ENCODE results near the gene SFXN2. TPM values are rescaled to one million over a fixed set of nuclear protein-coding genes. Genes with fewer than 3 reads are reported as not detected.
A peak's percentile ranks its signal among the peaks of the same experiment; 100 is the strongest.

SFXN2 gene
- polyA plus RNA-seq, 1 experiment: 5.6 TPM

DNA sequence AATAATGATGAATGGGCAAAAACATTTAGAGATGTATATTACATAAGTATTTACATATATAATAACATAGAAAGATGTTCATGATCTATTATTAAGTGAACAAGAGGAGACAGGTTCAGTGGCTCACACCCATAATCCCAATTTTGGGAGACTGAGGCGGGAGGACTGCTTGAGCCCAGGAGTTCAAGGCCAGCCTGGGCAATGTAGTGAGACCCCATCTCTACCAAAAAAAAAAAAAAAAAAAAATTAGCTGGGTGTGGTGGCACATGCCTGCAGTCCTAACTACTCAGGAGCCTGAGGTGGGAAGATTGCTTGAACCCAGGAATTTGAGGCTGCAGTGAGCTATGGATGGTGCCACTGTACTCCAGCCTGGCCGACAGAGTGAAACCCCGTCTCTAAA is 12.6 kb upstream of the SFXN2 start:
- Histone ChIP-seq H3K36me3 (ENCODE audit: control insufficient read depth, insufficient read depth, low read length) (peaks cover 3% of the 10 kb centered on the region), H3K27me3 (ENCODE audit: control insufficient read depth, insufficient read depth, low read length) (no peaks in the 10 kb centered on the region), H3K4me3 (ENCODE audit: low read depth, low read length) (no peak overlapping the region)
- DNase-seq (ENCODE audit: low read depth): no peak
- ChIA-PET POLR2A (interaction anchor here (0.6 kb wide), 1 partner anchor 9 kb away, joined by 6 read pairs; no protein-coding TSS in a partner anchor), CTCF (interaction anchor here (1.2 kb wide), 1 partner anchor 26 kb away, joined by 3 read pairs; no protein-coding TSS in a partner anchor)
- TF ChIP-seq, protein P1, sequence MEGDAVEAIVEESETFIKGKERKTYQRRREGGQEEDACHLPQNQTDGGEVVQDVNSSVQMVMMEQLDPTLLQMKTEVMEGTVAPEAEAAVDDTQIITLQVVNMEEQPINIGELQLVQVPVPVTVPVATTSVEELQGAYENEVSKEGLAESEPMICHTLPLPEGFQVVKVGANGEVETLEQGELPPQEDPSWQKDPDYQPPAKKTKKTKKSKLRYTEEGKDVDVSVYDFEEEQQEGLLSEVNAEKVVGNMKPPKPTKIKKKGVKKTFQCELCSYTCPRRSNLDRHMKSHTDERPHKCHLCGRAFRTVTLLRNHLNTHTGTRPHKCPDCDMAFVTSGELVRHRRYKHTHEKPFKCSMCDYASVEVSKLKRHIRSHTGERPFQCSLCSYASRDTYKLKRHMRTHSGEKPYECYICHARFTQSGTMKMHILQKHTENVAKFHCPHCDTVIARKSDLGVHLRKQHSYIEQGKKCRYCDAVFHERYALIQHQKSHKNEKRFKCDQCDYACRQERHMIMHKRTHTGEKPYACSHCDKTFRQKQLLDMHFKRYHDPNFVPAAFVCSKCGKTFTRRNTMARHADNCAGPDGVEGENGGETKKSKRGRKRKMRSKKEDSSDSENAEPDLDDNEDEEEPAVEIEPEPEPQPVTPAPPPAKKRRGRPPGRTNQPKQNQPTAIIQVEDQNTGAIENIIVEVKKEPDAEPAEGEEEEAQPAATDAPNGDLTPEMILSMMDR (IDR thresholded peaks at IDR 0.05; ENCODE audit: insufficient read depth, low read depth, low read length): no peak

DNA sequence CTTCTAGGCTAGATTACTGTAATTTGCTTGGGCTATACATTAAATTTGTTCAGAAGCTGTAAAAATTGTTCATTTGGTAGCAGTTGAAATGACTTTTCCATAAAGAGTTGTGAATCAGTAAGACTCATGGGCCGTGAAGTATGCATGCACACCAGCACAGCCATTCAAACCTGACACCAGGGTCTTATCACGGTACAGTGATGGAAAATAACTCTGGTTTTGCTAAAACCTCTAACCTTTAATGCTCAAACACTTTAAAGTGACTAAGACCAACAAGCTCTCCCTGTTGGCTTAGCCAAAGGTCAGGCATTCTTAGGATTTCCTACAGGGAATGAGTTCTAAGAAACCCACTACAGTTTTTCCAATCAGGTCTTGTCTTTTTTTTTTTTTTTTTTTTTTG is 11.7 kb upstream of the SFXN2 start:
- DNase-seq (ENCODE audit: low read depth): no peak
- Histone ChIP-seq H3K27me3 (ENCODE audit: control insufficient read depth, insufficient read depth, low read length) (no peaks in the 10 kb centered on the region), H3K4me3 (ENCODE audit: low read depth, low read length) (no peak overlapping the region), H3K36me3 (ENCODE audit: control insufficient read depth, insufficient read depth, low read length) (peaks cover 3% of the 10 kb centered on the region)
- POLR2A ChIA-PET: no interaction called here
- CTCF ChIA-PET: interaction anchor here (1.2 to 1.6 kb wide), 2 partner anchors 11 to 24 kb away, joined by 4 read pairs; no protein-coding TSS in a partner anchor
- TF ChIP-seq, protein P1 (IDR thresholded peaks at IDR 0.05; ENCODE audit: insufficient read depth, low read depth, low read length): no peak

DNA sequence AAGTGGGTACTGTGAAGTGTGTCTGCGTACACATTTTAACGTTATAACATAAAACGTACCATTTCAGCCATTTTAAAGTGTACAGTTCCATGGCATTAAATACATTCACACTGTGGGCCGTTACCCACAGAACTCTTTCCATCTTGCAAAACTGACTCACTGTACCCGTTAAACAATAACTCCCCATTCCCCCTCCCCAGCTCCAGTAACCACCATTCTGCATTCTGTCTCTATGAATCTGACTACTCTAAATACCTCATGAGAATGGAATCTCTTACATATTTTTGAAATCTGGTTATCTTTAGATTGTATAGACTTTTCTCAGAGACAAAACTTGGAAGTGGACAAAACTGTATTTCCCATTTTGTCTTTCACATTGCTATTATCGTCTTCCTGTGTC is 9.5 kb upstream of the SFXN2 start:
- POLR2A ChIA-PET: interaction anchor here (0.5 kb wide), 1 partner anchor 396 kb away, joined by 4 read pairs; no protein-coding TSS in a partner anchor
- Histone ChIP-seq H3K27me3 (ENCODE audit: control insufficient read depth, insufficient read depth, low read length) (no peaks in the 10 kb centered on the region), H3K36me3 (ENCODE audit: control insufficient read depth, insufficient read depth, low read length) (no peaks in the 10 kb centered on the region), H3K4me3 (ENCODE audit: low read depth, low read length) (no peak overlapping the region)
- no peak for DNase-seq (ENCODE audit: low read depth)
- CTCF ChIA-PET: interaction anchor here (0.8 to 1.3 kb wide), 4 partner anchors 25 to 31 kb away, joined by 3 to 4 read pairs (median 3); no protein-coding TSS in a partner anchor
- TF ChIP-seq, protein P1 (IDR thresholded peaks at IDR 0.05; ENCODE audit: insufficient read depth, low read depth, low read length): no peak

DNA sequence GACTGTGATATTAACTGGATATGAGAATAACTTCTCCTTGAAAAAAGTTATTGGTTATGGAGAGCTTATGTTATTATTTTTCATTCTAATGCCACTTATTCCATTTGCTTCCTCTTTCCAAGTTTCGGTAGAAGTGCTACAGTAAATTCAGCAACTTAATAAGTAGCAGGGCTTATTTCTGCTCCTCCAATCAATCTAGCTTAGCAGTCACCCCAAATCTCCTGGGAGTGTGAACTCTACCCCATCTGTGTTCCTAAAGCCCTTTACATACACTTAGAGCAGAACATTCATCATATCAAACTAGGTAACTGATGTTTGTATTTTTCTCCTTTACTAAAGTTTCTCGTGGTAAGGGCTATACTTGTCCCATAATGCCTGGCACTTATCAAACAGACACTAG is 8.9 kb upstream of the SFXN2 start:
- POLR2A ChIA-PET: interaction anchor here (0.5 kb wide), 1 partner anchor 396 kb away, joined by 4 read pairs; no protein-coding TSS in a partner anchor
- Histone ChIP-seq H3K36me3 (ENCODE audit: control insufficient read depth, insufficient read depth, low read length) (no peaks in the 10 kb centered on the region), H3K4me3 (ENCODE audit: low read depth, low read length) (no peak overlapping the region), H3K27me3 (ENCODE audit: control insufficient read depth, insufficient read depth, low read length) (no peaks in the 10 kb centered on the region)
- TF ChIP-seq, protein P1 (IDR thresholded peaks at IDR 0.05; ENCODE audit: insufficient read depth, low read depth, low read length): no peak
- DNase-seq (ENCODE audit: low read depth): no peak
- CTCF ChIA-PET: interaction anchor here (0.8 to 1.3 kb wide), 3 partner anchors 27 to 32 kb away, joined by 3 read pairs; no protein-coding TSS in a partner anchor

DNA sequence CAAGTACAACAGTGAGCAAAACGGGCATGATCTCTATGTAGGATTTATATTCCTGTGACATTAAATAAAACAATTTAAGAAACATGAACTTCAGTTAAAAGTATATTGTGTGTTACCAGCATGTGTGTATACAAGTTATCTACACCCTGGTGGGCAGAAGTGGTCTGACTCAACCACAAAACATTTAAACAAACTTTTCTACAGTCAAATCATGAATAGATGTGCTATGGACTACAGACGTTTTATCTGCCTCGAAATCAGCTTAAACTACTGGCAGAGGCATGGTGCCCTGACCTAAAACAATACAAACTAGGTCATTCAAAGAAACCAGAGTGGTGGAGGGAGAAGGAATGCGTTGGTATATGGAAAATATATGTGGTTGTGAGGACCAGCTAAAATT is 3.8 kb upstream of the SFXN2 start:
- POLR2A ChIA-PET: interaction anchor here (0.6 to 0.8 kb wide), 2 partner anchors 9 to 33 kb away, joined by 4 to 6 read pairs; no protein-coding TSS in a partner anchor
- TF ChIP-seq, protein P1 (IDR thresholded peaks at IDR 0.05; ENCODE audit: insufficient read depth, low read depth, low read length): peak; percentile 13; the same call in 1 of the 2 replicates
- no peaks in the 10 kb centered on the region for H3K36me3 ChIP-seq (ENCODE audit: control insufficient read depth, insufficient read depth, low read length)
- CTCF ChIA-PET: interaction anchor here (0.6 to 6.7 kb wide), 7 partner anchors 10 to 83 kb away, joined by 3 to 72 read pairs (median 3); no protein-coding TSS in a partner anchor
- peak; percentile 43 for DNase-seq (ENCODE audit: low read depth)
- H3K27me3 ChIP-seq (ENCODE audit: control insufficient read depth, insufficient read depth, low read length): no peaks in the 10 kb centered on the region
- H3K4me3 ChIP-seq (ENCODE audit: low read depth, low read length): no peak overlapping the region

Measured in BJ (cell line).